PC-3 (cell line): ENCODE data around the gene PAX7.

ENCODE experiments used
- EZH2 ChIP-seq: fragments of 300-600 bp; sonication (generic); IDR thresholded peaks from one replicate; pipeline ENCODE4 v1.6.1; 2017; ENCODE audit warnings: antibody characterized with exemption, mild to moderate bottlenecking, low read length; ENCODE audit not compliant: unreplicated experiment
- EZH2phosphoT487 ChIP-seq: fragments of 300-600 bp; sonication (generic); IDR thresholded peaks from 2 replicates; pipeline ENCODE4 v1.6.1; 2018; ENCODE audit warnings: mild to moderate bottlenecking, antibody characterized with exemption, low read length, borderline replicate concordance
- TF ChIP-seq, protein P1 (sequence below): fragments of 300-600 bp; sonication (generic); conservative IDR thresholded peaks from 2 replicates; pipeline ENCODE4 v1.5.1; 2017; ENCODE audit warnings: antibody characterized with exemption, low read depth, mild to moderate bottlenecking, low read length

DNA sequence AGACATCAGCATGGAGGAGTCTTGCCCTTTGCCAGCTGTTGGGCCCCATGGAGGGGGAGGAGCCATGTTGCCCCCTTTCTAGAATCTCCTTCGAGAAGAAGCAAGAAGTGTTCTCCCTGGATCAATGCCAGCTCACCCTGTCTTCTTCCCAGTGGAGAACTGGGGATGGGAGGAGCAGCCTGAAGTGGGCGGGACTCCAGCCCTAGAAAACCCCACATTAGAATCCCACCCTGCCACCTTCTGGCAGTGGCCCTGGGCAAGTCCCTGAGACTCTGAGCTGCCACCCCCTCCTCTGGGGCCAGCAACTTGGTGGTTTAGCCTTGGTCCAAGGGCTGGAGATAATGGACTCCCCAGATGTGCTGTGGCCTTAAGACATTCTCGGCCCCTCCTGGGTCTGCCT lies 51.7 kb downstream of the PAX7 start:
- TF ChIP-seq, protein P1, sequence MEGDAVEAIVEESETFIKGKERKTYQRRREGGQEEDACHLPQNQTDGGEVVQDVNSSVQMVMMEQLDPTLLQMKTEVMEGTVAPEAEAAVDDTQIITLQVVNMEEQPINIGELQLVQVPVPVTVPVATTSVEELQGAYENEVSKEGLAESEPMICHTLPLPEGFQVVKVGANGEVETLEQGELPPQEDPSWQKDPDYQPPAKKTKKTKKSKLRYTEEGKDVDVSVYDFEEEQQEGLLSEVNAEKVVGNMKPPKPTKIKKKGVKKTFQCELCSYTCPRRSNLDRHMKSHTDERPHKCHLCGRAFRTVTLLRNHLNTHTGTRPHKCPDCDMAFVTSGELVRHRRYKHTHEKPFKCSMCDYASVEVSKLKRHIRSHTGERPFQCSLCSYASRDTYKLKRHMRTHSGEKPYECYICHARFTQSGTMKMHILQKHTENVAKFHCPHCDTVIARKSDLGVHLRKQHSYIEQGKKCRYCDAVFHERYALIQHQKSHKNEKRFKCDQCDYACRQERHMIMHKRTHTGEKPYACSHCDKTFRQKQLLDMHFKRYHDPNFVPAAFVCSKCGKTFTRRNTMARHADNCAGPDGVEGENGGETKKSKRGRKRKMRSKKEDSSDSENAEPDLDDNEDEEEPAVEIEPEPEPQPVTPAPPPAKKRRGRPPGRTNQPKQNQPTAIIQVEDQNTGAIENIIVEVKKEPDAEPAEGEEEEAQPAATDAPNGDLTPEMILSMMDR = no peak
- TF ChIP-seq EZH2 (no peak), EZH2phosphoT487 (no peak)
